ENCODE measurements around the gene MXD4. TPM values are rescaled to one million over a fixed set of nuclear protein-coding genes. Genes with fewer than 3 reads are reported as not detected.
A peak's percentile ranks its signal among the peaks of the same experiment; 100 is the strongest.

Gene MXD4
- total RNA-seq, 1 donor from 2014 or later: 36.0 TPM

DNA sequence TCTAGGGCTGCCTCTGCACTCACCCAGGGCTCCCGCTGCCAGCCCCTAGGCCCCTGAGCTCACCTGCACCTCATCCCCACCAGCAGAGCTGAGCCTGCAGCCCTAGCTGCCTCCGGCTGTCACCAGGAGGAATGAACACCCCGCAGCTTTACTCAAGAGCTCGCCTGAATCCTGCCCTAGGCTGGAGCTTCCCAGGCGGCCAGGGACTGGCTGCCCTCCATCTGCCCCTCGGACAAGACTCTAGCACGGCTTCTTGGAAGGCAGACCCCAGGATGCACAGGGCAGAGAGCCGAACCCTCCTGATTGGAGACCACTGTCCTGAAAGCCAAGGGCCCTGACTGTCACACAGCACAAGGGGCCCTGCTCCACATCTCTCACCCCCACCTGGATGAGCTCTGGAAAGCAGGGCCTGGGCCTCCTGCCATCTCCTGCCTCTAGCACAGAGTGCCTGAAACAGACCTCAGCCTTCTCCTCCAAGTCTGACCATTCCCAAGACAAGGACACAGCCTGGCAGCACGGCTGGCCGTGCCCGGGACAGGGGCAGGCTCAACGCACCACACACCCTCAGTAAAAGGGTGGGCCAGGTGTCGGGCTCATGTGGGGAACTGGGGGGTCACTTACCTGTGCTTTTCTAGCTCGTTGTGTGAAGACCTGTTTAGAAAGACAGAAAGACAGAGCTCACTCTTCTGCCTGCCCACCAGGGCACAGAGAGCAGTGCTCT, 4.4 kb downstream of the MXD4 start:
- ATAC-seq (no peak), DNase-seq (ENCODE audit: missing footprints) (peak; percentile 58)
- intact Hi-C loops (cut with DNase I): loop anchor here (2.0 kb wide), 1 partner anchor 15 kb away; the partner anchor contains the start of genes HAUS3 and POLN

DNA sequence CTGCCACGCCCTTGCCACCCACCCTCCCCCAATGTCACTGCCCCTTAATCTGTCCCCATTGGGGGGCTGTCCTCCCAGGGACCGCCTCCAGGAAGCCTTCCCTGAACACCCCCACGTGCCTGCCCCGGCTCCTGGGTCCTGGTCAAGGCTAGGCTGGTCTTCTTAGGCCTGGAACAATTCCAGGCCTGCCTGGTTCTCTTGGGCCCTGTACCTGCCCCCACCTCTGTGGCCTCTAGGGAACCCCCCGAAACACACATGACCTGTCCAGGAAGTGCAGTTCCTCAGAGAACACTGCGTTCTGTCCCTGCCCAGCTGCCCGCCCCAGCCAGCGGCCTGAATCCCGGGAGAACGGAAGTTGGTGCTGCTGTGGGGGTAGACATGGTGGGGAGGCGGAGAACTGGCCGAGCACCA, 5.1 kb downstream of the MXD4 start:
- DNase-seq (ENCODE audit: missing footprints): peak; percentile 75

DNA sequence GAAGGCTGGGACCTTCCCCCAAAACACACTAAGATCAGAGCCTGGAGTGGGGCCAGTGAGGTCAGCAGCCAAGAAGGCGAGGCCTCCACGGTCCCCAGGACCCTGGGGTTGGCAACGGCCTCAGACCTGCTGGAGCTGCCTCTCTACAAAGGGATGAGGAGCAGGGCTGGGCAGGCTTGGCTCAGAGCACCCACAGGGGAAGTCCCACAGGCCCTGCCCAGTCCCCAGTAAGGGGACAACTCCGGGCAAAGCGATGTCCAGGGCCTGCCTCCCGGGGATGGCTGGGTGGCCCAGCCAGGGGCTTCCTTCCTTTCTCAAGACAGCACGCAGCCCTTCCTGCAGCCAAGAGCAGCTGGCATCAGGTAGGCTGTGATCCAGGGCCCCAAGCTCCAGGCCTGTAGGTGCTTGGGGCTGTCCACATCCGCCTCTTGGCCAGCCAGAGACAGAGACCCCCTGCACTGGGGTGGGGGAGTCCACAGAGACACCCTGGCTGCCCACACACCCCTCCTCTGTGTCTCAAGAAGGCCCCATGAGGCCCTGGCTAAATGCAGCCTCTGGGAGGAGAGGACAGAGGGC, 5.7 kb downstream of the MXD4 start:
- DNase-seq (ENCODE audit: missing footprints) (peak; percentile 74), ATAC-seq (peak; percentile 58)
- intact Hi-C loops (cut with DNase I): loop anchor here (2.0 kb wide), 1 partner anchor 13 kb away; the partner anchor contains the start of genes HAUS3 and POLN

More for the DNA sequence above, 5.1 kb downstream of the MXD4 start:
- intact Hi-C loops (cut with DNase I): loop anchor here (2.0 kb wide), 1 partner anchor 14 kb away; the partner anchor contains the start of genes HAUS3 and POLN
- peak; percentile 3 for ATAC-seq

DNA sequence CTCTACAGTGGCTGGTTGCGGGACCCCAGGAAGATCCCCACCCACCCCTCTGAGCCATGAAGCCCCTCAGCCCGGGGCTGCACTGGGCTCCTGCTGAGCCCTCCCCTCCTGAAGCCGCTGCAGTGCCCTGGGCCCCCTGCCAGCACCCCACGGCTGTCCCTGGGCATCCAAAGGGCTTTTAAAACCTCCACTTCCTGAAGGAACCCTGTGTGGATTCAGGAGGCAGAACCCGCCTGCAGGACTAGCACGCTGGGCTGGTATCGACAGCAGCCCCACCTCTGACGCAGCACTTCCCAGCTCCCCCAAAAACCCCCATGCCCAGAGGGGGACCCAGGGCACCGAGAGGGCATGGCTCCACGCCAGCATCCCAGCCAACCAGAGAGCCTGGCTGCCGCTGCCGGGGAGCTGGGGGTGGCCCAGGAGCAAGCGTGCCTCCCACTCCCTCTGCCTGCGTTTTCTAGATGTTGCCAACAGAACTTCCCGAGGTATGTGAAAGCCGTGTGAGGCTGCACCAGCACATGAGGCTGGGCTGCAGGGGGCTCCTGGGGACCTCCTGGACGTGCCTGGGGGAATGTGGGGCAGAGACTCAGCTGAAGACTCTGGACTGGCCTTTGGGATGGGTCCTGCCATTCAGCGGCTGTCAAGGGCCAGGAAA, 6.3 kb downstream of the MXD4 start:
- DNase-seq (ENCODE audit: missing footprints) (peak; percentile 59), ATAC-seq (peak; percentile 27)
- intact Hi-C loops (cut with DNase I): loop anchor here (2.0 kb wide), 1 partner anchor 13 kb away; the partner anchor contains the start of genes HAUS3 and POLN

DNA sequence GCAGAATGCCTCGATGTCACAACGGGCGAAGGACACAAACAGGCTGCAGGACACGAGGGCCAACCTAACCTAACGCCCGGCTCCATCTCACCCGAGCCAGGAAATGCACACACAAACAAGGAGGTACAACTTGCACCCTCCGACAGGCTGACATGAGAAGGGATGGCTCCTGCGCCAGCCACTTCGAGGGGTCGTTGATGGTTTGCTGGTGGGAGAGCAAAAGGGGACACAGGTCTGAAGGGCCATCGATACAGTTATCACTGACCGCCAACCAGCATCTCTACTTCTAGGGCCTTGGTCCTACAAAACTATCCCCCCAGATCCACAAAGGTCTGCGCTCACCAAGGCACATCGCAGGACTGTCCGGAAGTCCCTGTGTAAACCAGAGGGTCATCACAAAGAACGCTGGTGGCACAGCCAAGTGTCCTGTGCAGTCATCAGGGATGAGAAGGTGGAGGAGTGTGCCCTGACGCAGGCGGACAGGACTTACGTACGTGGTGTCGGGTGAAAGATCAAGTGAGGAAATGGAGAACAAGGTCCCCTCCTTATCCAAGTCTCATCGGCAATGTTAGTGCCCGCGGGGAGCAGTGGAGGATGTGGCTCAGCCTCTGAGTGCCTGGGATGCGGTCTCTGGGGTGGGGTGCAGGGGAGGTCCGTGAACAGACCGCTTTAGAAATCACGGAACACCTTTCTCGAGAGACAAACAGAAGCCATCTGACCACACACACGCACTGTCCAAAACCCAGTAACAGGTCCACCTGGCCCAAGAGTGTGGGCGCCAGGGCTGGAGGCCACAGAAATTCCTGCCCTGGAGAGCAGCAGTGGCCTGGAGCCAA, 7.0 kb downstream of the MXD4 start:
- ATAC-seq (no peak), DNase-seq (ENCODE audit: missing footprints) (no peak)
- intact Hi-C loops (cut with DNase I): no loop called here

DNA sequence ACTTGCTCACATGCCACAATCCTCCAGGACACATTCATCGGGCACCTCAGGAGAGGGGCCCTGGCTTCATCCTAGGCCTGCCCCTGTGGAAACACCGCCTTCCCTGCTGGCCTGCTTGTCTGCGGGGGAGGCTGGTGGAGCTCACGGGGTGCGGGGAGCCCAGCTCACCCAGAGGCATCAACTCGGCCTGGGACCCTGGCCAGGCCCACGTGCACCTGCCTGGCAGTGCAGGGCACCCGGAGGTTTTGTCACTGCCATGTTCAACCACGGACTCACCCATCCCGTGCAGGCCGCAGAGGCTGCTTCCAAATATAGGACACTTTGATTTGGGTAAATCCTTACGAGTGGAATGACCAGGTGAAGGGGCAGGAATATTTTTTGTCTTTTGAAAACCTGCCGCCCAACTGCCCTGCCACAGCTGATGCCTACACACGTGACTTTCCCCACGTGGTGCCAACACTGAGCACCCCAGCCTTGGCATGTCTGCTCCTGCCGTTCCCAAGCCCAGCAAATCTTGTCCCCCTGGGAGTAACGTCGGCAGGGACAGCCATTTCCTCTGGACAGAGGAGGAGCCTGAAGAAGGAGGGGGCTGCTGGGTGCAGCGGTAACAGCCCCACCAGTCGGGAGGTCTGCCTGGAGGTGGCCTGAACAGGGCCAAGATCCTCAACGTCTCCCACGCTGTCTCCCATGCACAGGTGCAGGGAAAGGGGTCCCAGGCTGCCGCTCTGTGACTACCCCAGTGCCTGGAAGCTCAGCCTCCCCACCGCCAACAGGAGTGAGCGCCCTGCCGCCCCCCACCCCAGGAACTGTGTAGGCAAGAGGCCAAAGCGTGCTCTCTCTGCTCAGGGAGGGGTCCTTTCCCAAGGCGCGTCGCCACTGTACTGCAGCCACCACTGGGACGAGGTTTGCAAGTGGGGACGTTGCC, 8.5 kb downstream of the MXD4 start:
- peak; percentile 42 for DNase-seq (ENCODE audit: missing footprints)
- intact Hi-C loops (cut with DNase I): no loop called here
- no peak for ATAC-seq

DNA sequence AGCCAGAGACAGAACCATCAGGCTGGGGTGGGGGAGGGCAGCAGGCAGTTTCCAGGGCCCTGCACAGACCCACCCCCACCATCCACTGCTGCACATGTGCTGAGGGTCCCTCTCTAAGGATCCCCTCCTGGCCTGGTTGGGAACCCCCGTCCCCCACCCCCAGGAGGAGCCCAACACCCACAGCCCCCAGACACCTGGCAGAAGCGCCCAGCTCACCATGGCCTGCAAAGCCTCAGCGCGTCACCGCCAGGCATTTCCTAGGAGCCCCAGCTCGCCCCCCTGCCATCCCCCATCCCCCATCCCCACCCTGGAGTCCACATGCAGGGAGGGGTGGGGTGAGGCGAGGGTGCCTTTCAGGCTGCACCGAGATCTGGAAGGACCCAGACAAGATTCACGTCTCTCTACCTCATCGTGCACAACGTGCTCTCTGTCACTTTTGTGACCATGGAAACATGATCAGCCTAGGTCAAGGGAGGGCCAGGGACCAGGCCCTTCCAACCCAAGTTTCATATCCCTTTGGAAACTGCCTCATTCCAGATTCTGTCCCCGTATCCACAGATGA, 9.3 kb downstream of the MXD4 start:
- intact Hi-C loops (cut with DNase I): no loop called here
- DNase-seq (ENCODE audit: missing footprints) (no peak), ATAC-seq (no peak)

DNA sequence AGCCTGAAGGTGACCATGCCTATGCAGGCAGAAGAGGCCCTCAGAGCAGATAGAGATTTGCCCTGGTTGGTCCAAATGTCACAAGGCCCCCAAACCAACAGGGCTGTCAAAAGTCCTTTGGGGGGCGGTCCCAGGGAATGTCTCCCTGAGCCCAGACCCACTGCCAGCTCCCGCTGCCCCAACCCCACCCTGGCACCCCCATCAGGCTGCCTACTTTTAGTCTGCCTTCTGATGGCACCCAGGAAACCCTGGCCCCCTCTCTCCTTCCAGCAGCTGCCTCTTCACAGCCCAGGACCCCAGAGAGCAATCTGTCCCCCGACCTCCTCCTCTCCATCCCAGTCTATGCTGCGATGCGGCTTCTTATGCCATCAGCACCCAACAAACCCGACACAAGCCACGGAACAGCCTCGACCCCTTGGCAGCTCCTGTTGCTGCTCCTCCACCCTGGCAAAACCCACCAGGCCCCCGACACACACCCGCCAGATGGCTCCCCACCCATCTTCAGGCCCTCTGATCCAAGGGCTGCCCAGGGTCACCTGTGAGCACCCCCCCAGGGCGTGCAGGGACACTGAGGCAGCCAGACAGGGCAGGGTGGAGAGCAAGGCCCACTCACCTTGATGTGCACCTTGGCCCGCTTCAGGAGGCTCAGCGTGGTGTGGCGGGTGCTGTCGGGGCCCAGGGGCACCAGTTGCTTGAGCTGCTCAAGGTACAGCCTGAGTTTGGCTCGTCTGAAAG, 9.9 kb downstream of the MXD4 start:
- intact Hi-C loops (cut with DNase I): no loop called here
- DNase-seq (ENCODE audit: missing footprints): no peak
- ATAC-seq: no peak

DNA sequence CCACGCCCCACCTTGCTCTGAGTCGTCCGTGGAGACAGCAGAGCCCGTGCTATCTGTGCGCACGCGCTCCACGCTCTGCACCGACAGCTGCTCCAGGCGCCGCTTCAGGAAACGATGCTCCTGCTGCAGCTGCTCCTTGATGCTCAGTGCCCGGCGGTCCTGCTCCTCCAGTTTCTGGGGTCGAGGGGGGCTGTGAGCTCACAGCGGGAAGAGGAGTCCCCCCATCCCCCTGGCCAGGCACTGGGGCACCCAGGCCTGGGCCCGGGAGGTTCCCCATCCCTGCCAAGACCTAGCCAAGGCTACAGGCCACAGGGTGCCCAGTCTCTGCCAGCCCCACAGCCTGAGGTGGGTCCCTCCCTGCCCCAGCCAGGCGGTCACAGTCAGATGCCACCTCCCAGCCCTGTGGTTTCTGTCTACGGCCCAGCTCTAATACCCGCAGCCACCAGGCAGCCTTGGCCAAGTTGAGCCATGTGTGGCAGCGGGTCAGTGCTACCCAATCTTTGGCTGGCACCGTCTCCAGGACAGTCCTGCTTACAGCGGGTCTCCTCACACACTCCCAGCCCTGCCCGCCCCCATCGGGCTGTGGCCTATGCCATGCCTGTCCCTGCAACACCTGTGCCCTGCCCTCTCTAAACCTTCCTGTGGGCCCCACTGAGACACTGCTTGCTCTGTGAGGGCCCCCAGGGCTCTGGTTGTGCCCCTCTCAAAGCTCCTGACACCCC, 10.7 kb downstream of the MXD4 start:
- ATAC-seq (no peak), DNase-seq (ENCODE audit: missing footprints) (peak; percentile 48)

DNA sequence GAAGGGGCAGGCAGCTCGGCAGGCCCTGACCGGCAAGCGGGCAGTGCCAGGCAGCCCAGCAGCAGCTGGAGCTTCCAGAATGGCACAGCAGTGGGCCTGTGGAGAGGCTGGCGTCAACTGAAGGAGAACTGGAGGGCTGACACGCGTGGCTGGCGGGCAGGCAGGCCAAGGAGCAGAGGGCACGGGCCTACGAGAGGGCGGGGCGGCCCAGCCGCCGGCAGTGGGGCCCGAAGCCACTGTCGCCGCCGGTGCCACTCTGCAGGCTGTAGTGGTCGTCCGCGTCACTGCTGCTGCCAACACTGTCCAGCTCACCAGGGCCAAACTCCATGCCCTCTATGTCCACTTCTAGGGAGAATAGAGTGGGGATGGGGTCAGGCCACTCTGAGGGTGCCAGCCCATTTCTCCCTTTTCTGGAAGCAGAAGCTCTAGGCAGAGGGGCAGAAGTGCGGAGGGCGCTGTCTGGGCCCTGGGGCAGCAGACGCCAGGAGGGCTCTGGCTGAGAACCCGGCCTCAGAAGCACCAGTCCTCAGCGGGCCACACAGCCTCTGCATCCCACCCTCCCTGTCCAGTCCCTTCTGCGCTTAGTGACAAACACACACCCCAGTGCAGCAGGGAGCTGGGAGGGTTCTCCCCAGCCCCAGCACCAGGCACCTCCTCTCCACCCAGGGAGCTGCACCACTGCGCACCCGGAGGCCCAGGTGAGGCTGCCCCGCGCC, 11.4 kb downstream of the MXD4 start:
- intact Hi-C loops (cut with DNase I): no loop called here
- ATAC-seq (no peak), DNase-seq (ENCODE audit: missing footprints) (peak; percentile 55)

More for the DNA sequence above, 10.7 kb downstream of the MXD4 start:
- intact Hi-C loops (cut with DNase I): no loop called here

DNA sequence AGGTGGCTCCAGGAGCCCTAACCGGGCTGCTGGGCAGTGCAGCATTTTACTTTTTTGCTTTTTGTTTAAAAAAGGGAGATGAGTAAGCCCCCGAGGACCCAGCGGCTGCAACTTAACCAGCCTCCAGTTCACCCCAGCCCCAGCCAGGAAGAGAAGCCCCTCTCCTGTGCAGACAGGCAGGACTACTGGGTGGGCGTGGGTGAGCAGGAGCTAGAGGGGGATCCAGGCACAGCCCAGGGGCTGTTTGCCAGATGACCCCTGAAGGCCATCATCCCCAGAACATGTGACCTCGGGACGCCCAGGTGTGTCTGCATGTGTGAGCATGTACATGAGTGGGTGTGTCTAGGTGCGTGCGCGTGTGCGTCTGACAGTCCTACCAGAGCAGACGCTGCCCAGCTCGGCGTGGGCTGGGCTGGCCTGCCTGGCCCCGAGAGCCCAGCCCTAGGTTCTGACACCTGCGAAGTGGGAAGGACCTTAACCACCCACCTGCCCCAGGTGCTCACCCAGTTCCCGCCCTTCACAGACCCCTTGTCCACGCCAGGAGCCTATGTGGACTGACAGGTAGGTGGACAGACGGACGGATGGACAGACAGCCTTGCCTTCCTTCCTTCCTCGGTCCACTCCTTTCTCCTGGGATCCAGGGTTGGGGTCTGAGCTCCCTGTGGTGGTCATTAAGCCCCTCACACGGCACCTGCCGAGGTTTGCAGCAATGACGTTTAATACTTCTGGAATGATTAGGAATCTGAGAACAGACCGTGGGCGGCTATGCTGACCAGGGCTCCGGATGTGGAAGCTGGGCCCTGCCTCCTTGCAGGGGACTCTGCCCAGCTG, 12.2 kb downstream of the MXD4 start:
- DNase-seq (ENCODE audit: missing footprints) (peak; percentile 61), ATAC-seq (no peak)
- intact Hi-C loops (cut with DNase I): no loop called here

DNA sequence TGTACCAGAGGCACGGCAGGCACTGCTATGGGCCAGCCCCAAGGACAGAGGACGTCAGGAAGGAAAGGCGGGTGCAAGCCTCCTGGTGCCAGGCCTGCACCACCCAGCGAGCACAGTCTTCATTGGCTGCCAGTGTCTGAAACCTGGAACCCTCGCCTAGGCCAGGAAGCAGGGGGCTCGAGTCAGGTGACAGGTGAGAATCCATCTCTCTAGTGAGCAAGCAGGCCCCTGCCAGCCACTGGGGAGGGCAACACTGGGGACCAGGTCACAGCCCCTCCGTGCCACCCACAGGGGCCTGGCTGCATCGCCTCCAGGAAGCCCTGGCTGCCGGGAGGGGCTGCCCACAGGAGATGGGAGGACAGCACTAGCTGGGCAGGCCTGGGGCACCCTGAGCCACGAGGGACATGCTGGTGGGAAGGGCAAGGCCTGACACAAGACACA, 13.1 kb downstream of the MXD4 start:
- ATAC-seq: no peak
- no peak for DNase-seq (ENCODE audit: missing footprints)
- intact Hi-C loops (cut with DNase I): no loop called here

DNA sequence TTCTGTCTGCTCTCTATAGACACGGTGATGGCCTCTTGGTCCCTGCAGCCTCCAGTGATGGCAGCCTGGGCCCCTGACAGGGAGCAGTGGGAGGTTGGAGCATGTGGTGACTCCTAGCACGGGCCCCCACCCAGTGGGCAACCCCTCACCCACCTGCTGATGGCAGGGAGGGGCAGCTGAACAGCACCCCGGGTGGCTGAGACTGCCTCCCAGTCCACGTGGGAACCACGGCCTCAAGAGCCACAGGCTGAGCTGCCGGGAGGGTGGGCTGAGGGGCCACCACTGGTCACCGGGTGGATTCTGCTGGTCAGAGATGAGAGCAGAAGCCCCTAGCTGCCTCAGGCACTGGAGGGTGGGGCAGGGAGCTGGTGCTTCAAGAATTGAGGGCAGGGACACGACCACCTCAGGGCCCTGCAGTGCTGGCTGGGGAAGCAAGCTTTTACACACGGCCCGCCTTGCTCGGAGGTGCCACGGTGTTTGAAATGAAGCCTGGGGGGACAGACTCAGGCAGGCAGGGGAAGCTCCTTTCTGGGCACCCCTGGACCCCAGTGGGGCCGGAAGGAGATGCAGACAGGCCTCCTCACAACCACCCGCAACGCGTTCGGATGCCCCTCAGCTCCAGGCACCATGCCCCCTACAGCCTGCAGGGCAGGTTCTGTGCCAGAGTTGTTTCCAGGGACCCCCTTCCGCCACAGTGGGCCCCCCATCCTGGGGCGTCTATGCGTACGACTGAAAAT, 13.7 kb downstream of the MXD4 start:
- intact Hi-C loops (cut with DNase I): no loop called here
- ATAC-seq (no peak), DNase-seq (ENCODE audit: missing footprints) (peak; percentile 57)

Data from Right ventricle myocardium inferior (tissue), 1 donor.